Measurements from ENCODE around the gene ZNF148. TPM values are rescaled to one million over a fixed set of nuclear protein-coding genes. Genes with fewer than 3 reads are reported as not detected.

ZNF148 gene
- total RNA-seq, 1 experiment from 2014 or later = 47.8 TPM

GRCh38 chr3:125325746-125326145 lies 49.4 kb downstream of the ZNF148 start:
- ChIA-PET POLR2A (ENCODE audit: low non-redundant PET) (no interaction called here), CTCF (no interaction called here)
- no peak for TF ChIP-seq CTCF (conservative IDR thresholded peaks at IDR 0.05; ENCODE audit: low read depth, low read length)
- no peak for TF ChIP-seq EZH2 (IDR thresholded peaks at IDR 0.05; ENCODE audit: borderline replicate concordance, low read depth, low read length, poor library complexity, severe bottlenecking)
- DNase-seq (ENCODE audit: low spot score) = no peak
- Histone ChIP-seq H3K4me1 (ENCODE audit: insufficient read depth, low read length, poor library complexity, severe bottlenecking) (peaks cover 38% of the 10 kb centered on the region), H3K36me3 (ENCODE audit: insufficient read depth, low read length, poor library complexity, severe bottlenecking) (peaks cover 4% of the 10 kb centered on the region), H3K9me3 (ENCODE audit: low read depth, low read length, poor library complexity, severe bottlenecking) (peaks cover 7% of the 10 kb centered on the region), H3K4me3 (ENCODE audit: low read depth, low read length, poor library complexity, severe bottlenecking) (no peak overlapping the region), H3K27ac (ENCODE audit: low read depth, low read length, poor library complexity, severe bottlenecking) (no peak overlapping the region), H3K27me3 (replicated peaks; ENCODE audit: insufficient read depth, low read depth, low read length, poor library complexity) (no peaks in the 10 kb centered on the region)
- intact Hi-C loops (cut with micrococcal nuclease; ENCODE audit: unreplicated experiment) = no loop called here
- BruUV-seq (replicated peaks) = no TSS peak

DNA sequence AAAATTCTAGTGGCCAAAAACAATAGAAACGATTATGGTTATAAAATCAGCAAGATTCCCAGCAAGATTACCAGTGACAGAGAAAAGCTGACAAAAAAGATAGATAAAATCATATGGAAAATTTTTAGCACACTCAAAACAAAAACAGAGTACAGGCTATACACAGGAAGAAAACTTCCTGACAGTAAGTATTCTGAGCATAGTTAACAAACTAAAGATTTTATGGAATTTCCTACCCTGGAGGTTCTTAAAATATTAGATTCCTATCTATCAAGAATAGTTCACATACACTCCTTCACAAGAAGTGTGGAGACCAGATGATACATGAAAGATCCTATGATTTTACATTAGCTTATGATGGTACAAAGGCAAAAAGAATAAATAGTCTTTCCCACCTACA lies 50.8 kb downstream of the ZNF148 start:
- no peak for DNase-seq (ENCODE audit: low spot score)
- Histone ChIP-seq H3K4me1 (ENCODE audit: insufficient read depth, low read length, poor library complexity, severe bottlenecking) (peaks cover 41% of the 10 kb centered on the region), H3K27me3 (replicated peaks; ENCODE audit: insufficient read depth, low read depth, low read length, poor library complexity) (no peaks in the 10 kb centered on the region), H3K4me3 (ENCODE audit: low read depth, low read length, poor library complexity, severe bottlenecking) (no peak overlapping the region), H3K27ac (ENCODE audit: low read depth, low read length, poor library complexity, severe bottlenecking) (peak overlapping the region; percentile 61), H3K36me3 (ENCODE audit: insufficient read depth, low read length, poor library complexity, severe bottlenecking) (peaks cover 7% of the 10 kb centered on the region), H3K9me3 (ENCODE audit: low read depth, low read length, poor library complexity, severe bottlenecking) (peaks cover 7% of the 10 kb centered on the region)
- intact Hi-C loops (cut with micrococcal nuclease; ENCODE audit: unreplicated experiment) = no loop called here
- TF ChIP-seq EZH2 (IDR thresholded peaks at IDR 0.05; ENCODE audit: borderline replicate concordance, low read depth, low read length, poor library complexity, severe bottlenecking) = no peak
- TF ChIP-seq CTCF (conservative IDR thresholded peaks at IDR 0.05; ENCODE audit: low read depth, low read length) = no peak
- ChIA-PET CTCF (no interaction called here), POLR2A (ENCODE audit: low non-redundant PET) (no interaction called here)
- no TSS peak for BruUV-seq (replicated peaks)

DNA sequence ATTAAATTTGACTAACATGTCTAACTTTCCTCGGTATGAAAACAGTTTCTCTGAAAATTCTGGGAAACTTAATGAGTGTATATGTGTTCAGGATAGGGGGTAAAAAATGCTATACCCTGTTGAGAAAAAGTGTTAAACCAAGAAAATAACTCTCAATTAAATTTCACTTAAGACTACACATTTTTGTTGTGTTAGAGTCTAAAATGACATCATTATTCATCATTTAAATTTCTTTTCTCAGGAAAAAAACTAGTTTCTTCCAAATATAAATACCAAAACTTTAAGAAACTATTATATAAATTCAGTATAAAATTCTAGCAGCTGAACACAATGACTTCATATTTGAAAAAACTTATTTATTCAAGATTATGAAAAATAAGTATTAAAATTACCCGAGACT lies 52.2 kb downstream of the ZNF148 start:
- H3K4me3 ChIP-seq (ENCODE audit: low read depth, low read length, poor library complexity, severe bottlenecking) = no peak overlapping the region
- CTCF ChIA-PET = no interaction called here
- H3K27me3 ChIP-seq (replicated peaks; ENCODE audit: insufficient read depth, low read depth, low read length, poor library complexity) = no peaks in the 10 kb centered on the region
- peak overlapping the region; percentile 71 for H3K27ac ChIP-seq (ENCODE audit: low read depth, low read length, poor library complexity, severe bottlenecking)
- intact Hi-C loops (cut with micrococcal nuclease; ENCODE audit: unreplicated experiment) = no loop called here
- peaks cover 3% of the 10 kb centered on the region for H3K36me3 ChIP-seq (ENCODE audit: insufficient read depth, low read length, poor library complexity, severe bottlenecking)
- POLR2A ChIA-PET (ENCODE audit: low non-redundant PET) = no interaction called here
- no peak for TF ChIP-seq CTCF (conservative IDR thresholded peaks at IDR 0.05; ENCODE audit: low read depth, low read length)
- TF ChIP-seq EZH2 (IDR thresholded peaks at IDR 0.05; ENCODE audit: borderline replicate concordance, low read depth, low read length, poor library complexity, severe bottlenecking) = no peak
- H3K9me3 ChIP-seq (ENCODE audit: low read depth, low read length, poor library complexity, severe bottlenecking) = peaks cover 7% of the 10 kb centered on the region
- DNase-seq (ENCODE audit: low spot score) = no peak
- no TSS peak for BruUV-seq (replicated peaks)
- peaks cover 55% of the 10 kb centered on the region for H3K4me1 ChIP-seq (ENCODE audit: insufficient read depth, low read length, poor library complexity, severe bottlenecking)
